ENCODE measurements around the gene WBP1. TPM values are rescaled to one million over a fixed set of nuclear protein-coding genes. Genes with fewer than 3 reads are reported as not detected.

WBP1 gene
- polyA plus RNA-seq, 4 donors, result 55.1 to 82.7 (median 66.4) TPM

DNA sequence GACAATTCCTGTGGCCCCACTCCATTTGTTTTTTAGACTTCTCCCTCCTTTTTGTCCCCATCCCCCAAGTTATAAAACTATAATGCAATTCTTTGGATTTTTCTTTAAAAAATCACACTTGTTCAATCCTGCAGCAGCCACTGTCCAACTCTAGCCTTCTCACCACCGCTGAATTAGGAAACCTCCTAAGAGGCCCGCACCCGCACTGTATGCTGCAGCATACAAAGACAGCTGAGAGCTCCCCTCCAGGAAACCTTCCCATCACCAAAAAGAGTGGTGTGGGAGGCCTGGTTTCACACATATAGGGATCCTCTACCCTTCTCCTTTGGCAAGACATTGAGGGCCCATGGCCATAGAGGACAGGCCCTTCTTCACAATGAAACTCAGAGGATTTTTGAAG is 46.4 kb downstream of the WBP1 start:
- Histone ChIP-seq H3K36me3 (ENCODE audit: control insufficient read depth in 3 of 3, insufficient read depth in 2 of 3, low read depth in 1 of 3, low read length in 3 of 3) (peaks cover 0 to 27% (median 0%) of the 10 kb centered on the region in 3 donors), H3K27me3 (ENCODE audit: control insufficient read depth in 3 of 3, insufficient read depth in 3 of 3, low read length in 3 of 3) (peaks cover 0 to 37% (median 0%) of the 10 kb centered on the region in 3 donors), H3K9me3 (ENCODE audit: control insufficient read depth in 2 of 2, insufficient read depth in 1 of 2, low read depth in 1 of 2, low read length in 1 of 2) (no peaks in the 10 kb centered on the region), H3K27ac (ENCODE audit: low read depth in 1 of 3, low read length in 2 of 3) (peak overlapping the region in 1 of 3 donors; percentile 98), H3K4me3 (ENCODE audit: low read depth in 1 of 3, low read length in 3 of 3) (peak overlapping the region in 2 of 3 donors; percentile 82 to 85), H3K4me1 (ENCODE audit: control insufficient read depth in 3 of 3, insufficient read depth in 2 of 3, low read depth in 1 of 3, low read length in 2 of 3) (peaks cover 3 to 53% (median 9%) of the 10 kb centered on the region in 3 donors)
- no peak for DNase-seq
- WGBS, 3 donors, result 94 to 97% (median 95%) methylated on average over 3 of the region's 3 CpGs
- FAIRE-seq, result no peak

DNA sequence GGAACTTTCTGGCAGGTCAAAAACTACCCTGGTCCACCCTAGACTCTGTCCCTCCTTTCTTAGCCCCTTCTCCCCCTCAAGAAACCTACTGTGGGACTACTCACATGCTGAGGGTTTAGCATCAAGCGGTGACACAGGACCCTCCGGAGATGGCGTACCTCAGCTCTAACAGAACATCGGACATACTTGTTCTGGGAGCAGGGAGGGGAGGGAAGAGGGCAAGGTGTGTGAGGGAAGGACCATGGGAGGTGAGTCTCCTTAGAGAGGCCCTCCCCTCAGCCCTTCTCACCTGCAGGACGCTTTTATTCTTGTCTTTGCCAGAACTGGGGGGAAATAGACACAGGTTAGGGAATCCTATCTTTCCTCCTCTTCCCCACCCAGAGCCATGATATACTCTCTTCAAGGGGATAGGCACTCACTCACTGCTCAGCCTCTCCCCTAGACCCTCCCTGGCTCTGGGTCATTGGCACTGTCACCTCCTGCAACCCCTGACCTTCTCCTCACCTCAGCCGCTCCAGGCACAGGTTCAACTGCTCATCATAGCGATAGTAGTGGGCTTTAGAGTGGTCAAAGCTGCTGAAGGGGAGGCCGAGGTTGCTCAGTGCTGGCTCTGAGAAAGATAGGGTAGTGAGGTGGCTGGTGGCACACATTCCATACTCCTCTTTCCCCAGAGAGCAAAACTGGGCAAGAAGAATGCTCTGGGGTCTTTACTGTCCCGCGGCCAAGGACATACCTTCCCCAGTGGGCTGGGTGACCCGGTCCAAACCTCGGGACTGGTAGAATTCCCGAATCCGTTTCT is 47.4 kb downstream of the WBP1 start:
- Histone ChIP-seq H3K4me3 (ENCODE audit: low read depth in 1 of 3, low read length in 3 of 3) (peak overlapping the region in 1 of 3 donors; percentile 33), H3K27me3 (ENCODE audit: control insufficient read depth in 3 of 3, insufficient read depth in 3 of 3, low read length in 3 of 3) (peaks cover 0 to 40% (median 0%) of the 10 kb centered on the region in 3 donors), H3K36me3 (ENCODE audit: control insufficient read depth in 3 of 3, insufficient read depth in 2 of 3, low read depth in 1 of 3, low read length in 3 of 3) (peaks cover 0 to 22% (median 0%) of the 10 kb centered on the region in 3 donors), H3K4me1 (ENCODE audit: control insufficient read depth in 3 of 3, insufficient read depth in 2 of 3, low read depth in 1 of 3, low read length in 2 of 3) (peaks cover 3 to 46% (median 9%) of the 10 kb centered on the region in 3 donors), H3K9me3 (ENCODE audit: control insufficient read depth in 2 of 2, insufficient read depth in 1 of 2, low read depth in 1 of 2, low read length in 1 of 2) (no peaks in the 10 kb centered on the region), H3K27ac (ENCODE audit: low read depth in 1 of 3, low read length in 2 of 3) (no peak overlapping the region)
- no peak for FAIRE-seq
- DNase-seq, result no peak
- WGBS, 3 donors, result 80 to 92% (median 91%) methylated on average over 14 of the region's 14 CpGs

DNA sequence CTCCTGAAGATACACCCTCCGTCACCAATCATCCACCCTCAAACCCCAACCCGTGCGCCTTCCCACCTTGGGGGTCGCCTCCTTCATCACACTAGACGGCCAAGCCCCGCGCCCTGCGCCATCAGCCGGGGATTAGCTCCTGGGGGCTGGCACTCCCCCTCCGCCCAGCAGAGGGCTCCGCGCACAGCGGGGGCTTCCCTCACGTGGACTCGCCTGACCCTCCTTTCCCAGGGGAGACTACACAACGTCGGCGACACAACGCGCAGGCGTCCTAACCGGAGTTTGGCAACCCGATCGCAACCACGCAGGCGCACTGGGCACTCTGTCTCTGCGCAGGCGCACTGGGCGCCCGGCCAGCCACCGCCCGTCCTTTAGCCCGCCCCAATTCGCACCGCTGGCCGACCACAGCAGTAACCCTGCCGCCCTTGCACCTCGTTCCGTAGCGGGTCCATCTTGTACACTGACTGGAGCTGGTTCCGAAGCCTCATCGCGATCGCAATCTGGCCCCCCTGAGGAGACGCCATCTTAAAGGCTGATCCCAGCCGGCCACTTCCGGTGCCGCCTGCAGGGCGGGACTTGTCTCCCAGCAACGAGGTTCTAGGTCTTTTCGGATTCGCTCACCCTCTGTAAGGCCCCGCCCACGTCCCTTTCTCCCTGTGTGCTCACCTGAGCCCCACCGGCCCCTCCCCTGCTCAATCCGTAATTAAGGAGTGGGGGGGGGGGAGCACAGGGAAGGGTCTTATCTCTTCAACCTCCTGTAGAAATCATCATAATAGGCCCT is 49.1 kb downstream of the WBP1 start, which contains the start of gene PCGF1:
TSS of gene PCGF1 (minus strand) at position 551 of the 781 bp plus-strand sequence. CDS start at position 524, 27 bp downstream.
- peaks cover 0 to 21% (median 0%) of the 10 kb centered on the region in 3 donors for H3K36me3 ChIP-seq (ENCODE audit: control insufficient read depth in 3 of 3, insufficient read depth in 2 of 3, low read depth in 1 of 3, low read length in 3 of 3)
- FAIRE-seq (no peak), DNase-seq (peak; percentile 99)
- H3K9me3 ChIP-seq (ENCODE audit: control insufficient read depth in 2 of 2, insufficient read depth in 1 of 2, low read depth in 1 of 2, low read length in 1 of 2), result no peaks in the 10 kb centered on the region
- peaks cover 0 to 49% (median 8%) of the 10 kb centered on the region in 3 donors for H3K27me3 ChIP-seq (ENCODE audit: control insufficient read depth in 3 of 3, insufficient read depth in 3 of 3, low read length in 3 of 3)
- 0 to 1% (median 0%) methylated on average over 51 to 56 of the region's 56 CpGs for WGBS, 3 donors
- H3K27ac ChIP-seq (ENCODE audit: low read depth in 1 of 3, low read length in 2 of 3), result peak within 1 kb of the TSS; percentile 91 to 100 (median 97)
- H3K4me1 ChIP-seq (ENCODE audit: control insufficient read depth in 3 of 3, insufficient read depth in 2 of 3, low read depth in 1 of 3, low read length in 2 of 3), result peaks cover 3 to 35% (median 9%) of the 10 kb centered on the region in 3 donors
- peak within 1 kb of the TSS; percentile 70 to 87 (median 75) for H3K4me3 ChIP-seq (ENCODE audit: low read depth in 1 of 3, low read length in 3 of 3)

DNA sequence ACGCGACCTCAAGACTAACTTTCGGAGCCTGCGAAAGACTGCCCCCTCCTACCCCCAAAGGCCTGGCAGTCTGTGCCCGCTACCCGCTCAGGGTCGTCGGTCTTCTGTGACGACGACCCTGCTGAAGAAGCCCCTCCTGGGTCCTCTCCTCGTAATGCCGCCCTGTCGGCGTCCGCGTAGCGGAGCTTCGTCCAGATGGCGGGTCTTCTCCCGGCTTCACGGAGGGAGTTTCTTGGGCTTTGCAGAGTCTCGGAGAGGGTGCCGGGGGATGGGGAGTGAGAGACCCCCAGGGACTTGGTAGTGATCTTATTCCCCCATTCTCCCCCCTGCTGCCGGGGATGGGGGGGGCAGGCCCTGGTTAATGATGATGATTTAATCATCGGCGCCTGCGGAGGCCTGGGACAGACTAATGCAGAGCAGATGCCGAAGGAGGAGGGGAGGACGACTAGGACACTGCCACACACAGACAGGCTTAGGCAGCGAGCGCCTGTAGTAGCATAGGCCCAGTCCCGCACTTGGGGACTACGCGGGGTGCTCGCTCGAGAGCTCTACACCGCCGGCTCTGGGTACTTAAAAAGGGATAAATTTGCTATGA is 49.8 kb downstream of the WBP1 start:
- Histone ChIP-seq H3K9me3 (ENCODE audit: control insufficient read depth in 2 of 2, insufficient read depth in 1 of 2, low read depth in 1 of 2, low read length in 1 of 2) (no peaks in the 10 kb centered on the region), H3K4me3 (ENCODE audit: low read depth in 1 of 3, low read length in 3 of 3) (peak overlapping the region; percentile 54 to 87 (median 75)), H3K27ac (ENCODE audit: low read depth in 1 of 3, low read length in 2 of 3) (peak overlapping the region; percentile 91 to 100 (median 97)), H3K27me3 (ENCODE audit: control insufficient read depth in 3 of 3, insufficient read depth in 3 of 3, low read length in 3 of 3) (peaks cover 0 to 51% (median 14%) of the 10 kb centered on the region in 3 donors), H3K4me1 (ENCODE audit: control insufficient read depth in 3 of 3, insufficient read depth in 2 of 3, low read depth in 1 of 3, low read length in 2 of 3) (peaks cover 3 to 35% (median 9%) of the 10 kb centered on the region in 3 donors), H3K36me3 (ENCODE audit: control insufficient read depth in 3 of 3, insufficient read depth in 2 of 3, low read depth in 1 of 3, low read length in 3 of 3) (peaks cover 0 to 21% (median 0%) of the 10 kb centered on the region in 3 donors)
- peak; percentile 48 to 67 for DNase-seq
- WGBS, 3 donors, result 5 to 10% (median 7%) methylated on average over 38 of the region's 38 CpGs
- FAIRE-seq, result no peak

DNA sequence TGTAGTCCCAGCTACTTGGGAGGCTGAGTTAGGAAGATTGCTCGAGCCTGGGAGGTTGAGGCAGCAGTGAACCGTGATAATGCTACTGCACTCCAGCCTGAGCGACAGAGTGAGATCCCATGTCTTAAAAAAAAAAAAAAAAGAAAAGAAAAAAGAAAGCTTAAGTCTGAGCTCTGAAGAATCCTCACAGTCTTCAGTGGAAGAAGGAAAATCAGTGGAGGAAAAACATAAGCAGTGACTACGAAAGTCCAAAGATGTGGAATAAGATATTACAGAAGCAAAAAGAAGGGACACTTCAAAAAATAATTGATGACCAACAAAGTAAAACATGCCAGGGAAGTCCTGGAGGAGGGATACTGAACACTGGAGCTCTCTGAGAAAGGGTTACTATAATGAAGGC is 52.0 kb downstream of the WBP1 start:
- peaks cover 0 to 4% of the 10 kb centered on the region in 2 donors for H3K9me3 ChIP-seq (ENCODE audit: control insufficient read depth in 2 of 2, insufficient read depth in 1 of 2, low read depth in 1 of 2, low read length in 1 of 2)
- H3K27ac ChIP-seq (ENCODE audit: low read depth in 1 of 3, low read length in 2 of 3), result no peak overlapping the region
- H3K36me3 ChIP-seq (ENCODE audit: control insufficient read depth in 3 of 3, insufficient read depth in 2 of 3, low read depth in 1 of 3, low read length in 3 of 3), result peaks cover 0 to 13% (median 0%) of the 10 kb centered on the region in 3 donors
- no peak overlapping the region for H3K4me3 ChIP-seq (ENCODE audit: low read depth in 1 of 3, low read length in 3 of 3)
- no peak for DNase-seq
- WGBS, 3 donors, result 83 to 86% (median 86%) methylated on average over 4 of the region's 4 CpGs
- H3K4me1 ChIP-seq (ENCODE audit: control insufficient read depth in 3 of 3, insufficient read depth in 2 of 3, low read depth in 1 of 3, low read length in 2 of 3), result peaks cover 3 to 28% (median 11%) of the 10 kb centered on the region in 3 donors
- peaks cover 4 to 70% (median 33%) of the 10 kb centered on the region in 3 donors for H3K27me3 ChIP-seq (ENCODE audit: control insufficient read depth in 3 of 3, insufficient read depth in 3 of 3, low read length in 3 of 3)
- no peak for FAIRE-seq

Other genes with a start within 250 kb of the WBP1 start
- gene SLC4A5, start 115.0 kb upstream of the WBP1 start, polyA plus RNA-seq, result 1 to 10 TPM in 1 of 4 donors, under 1 TPM in 2, not detected in 1; 0.43 to 2.0 (median 0.59) TPM
- gene DCTN1, start 78.1 kb upstream of the WBP1 start, polyA plus RNA-seq, result 10 to 100 TPM; 72.7 to 92.8 (median 77.9) TPM
- 1 to 10 TPM in 2 of 4 donors, under 1 TPM in 2; 0.22 to 2.5 (median 1.1) TPM for gene C2orf81, start 36.8 kb upstream of the WBP1 start, polyA plus RNA-seq
- 10 to 100 TPM in 1 of 4 donors, 1 to 10 TPM in 3; 1.6 to 11.2 (median 6.2) TPM for gene WDR54, start 36.7 kb upstream of the WBP1 start, polyA plus RNA-seq
- 10 to 100 TPM; 51.1 to 94.1 (median 69.7) TPM for gene RTKN, start 16.5 kb upstream of the WBP1 start, polyA plus RNA-seq
- gene INO80B, start 3.4 kb upstream of the WBP1 start, polyA plus RNA-seq, result 10 to 100 TPM; 28.7 to 43.8 (median 35.8) TPM
- gene MOGS, start 6.9 kb downstream of the WBP1 start, polyA plus RNA-seq, result 10 to 100 TPM; 38.4 to 66.1 (median 62.5) TPM
- gene MRPL53, start 14.2 kb downstream of the WBP1 start, polyA plus RNA-seq, result 10 to 100 TPM; 46.7 to 75.1 (median 54.3) TPM
- 10 to 100 TPM in 2 of 4 donors, 1 to 10 TPM in 2; 4.1 to 21.0 (median 8.4) TPM for gene CCDC142, start 24.6 kb downstream of the WBP1 start, polyA plus RNA-seq
- gene TTC31, start 24.6 kb downstream of the WBP1 start, polyA plus RNA-seq, result 10 to 100 TPM; 20.1 to 51.0 (median 27.1) TPM
- gene LBX2, start 41.2 kb downstream of the WBP1 start, polyA plus RNA-seq, result 10 to 100 TPM in 1 of 4 donors, 1 to 10 TPM in 3; 2.3 to 37.5 (median 5.3) TPM
- 10 to 100 TPM; 13.2 to 23.5 (median 18.8) TPM for gene PCGF1, start 49.3 kb downstream of the WBP1 start, polyA plus RNA-seq
- gene TLX2, start 56.0 kb downstream of the WBP1 start, polyA plus RNA-seq, result 1 to 10 TPM in 2 of 4 donors, not detected in 2; 1.5 to 5.4 TPM
- 100 to 1,000 TPM in 1 of 4 donors, 10 to 100 TPM in 3; 15.8 to 106 (median 39.6) TPM for gene DQX1, start 67.8 kb downstream of the WBP1 start, polyA plus RNA-seq
- gene AUP1, start 71.3 kb downstream of the WBP1 start, polyA plus RNA-seq, result 100 to 1,000 TPM; 136 to 237 (median 190) TPM
- 10 to 100 TPM; 20.4 to 42.3 (median 28.1) TPM for gene HTRA2, start 71.5 kb downstream of the WBP1 start, polyA plus RNA-seq
- 1 to 10 TPM in 2 of 4 donors, under 1 TPM in 2; 0.22 to 2.9 (median 1.3) TPM for gene LOXL3, start 95.5 kb downstream of the WBP1 start, polyA plus RNA-seq
- gene DOK1, start 96.3 kb downstream of the WBP1 start, polyA plus RNA-seq, result 10 to 100 TPM in 2 of 4 donors, 1 to 10 TPM in 2; 5.5 to 17.7 (median 12.5) TPM
- gene M1AP, start 189.9 kb downstream of the WBP1 start, polyA plus RNA-seq, result under 1 TPM in 2 of 4 donors, not detected in 2; 0.12 to 0.13 TPM
- 1 to 10 TPM in 2 of 4 donors, under 1 TPM in 1, not detected in 1; 0.27 to 2.4 (median 1.0) TPM for gene SEMA4F, start 195.8 kb downstream of the WBP1 start, polyA plus RNA-seq

All from small intestine (tissue), 7 donors.